ENCODE measurements around the gene SBF1.

GRCh38 chr22:50447576-50448551 lies 27.0 kb downstream of the SBF1 start:
- TF ChIP-seq POLR2A (IDR thresholded peaks at IDR 0.05) (no peak), CTCF (IDR thresholded peaks at IDR 0.05) (no peak)
